K562 (cell line): ENCODE data around the gene THRSP. TPM values are rescaled to one million over a fixed set of nuclear protein-coding genes. Genes with fewer than 3 reads are reported as not detected.

ENCODE experiments used
- ATF1 ChIP-seq, 2 experiments: fragments of 450-650 bp in 1 of 2; IDR thresholded peaks; 2 replicates each; pipeline ENCODE4 v1.6.1; 2016; ENCODE audit warnings: missing compliant biosample characterization in 1 of 2, missing genetic modification characterization in 1 of 2
- BRCA1 ChIP-seq, 2 experiments: fragments of 450-650 bp in 1 of 2; sonication (generic) in 1 of 2; formaldehyde crosslinking in 1 of 2; IDR thresholded peaks; 2 replicates each; pipeline versions ENCODE4 v1.5.0 to v1.6.1; 2017 to 2020; ENCODE audit warnings: mild to moderate bottlenecking in 1 of 2, missing genetic modification reagents in 1 of 2
- EHMT2 ChIP-seq: fragments of 450-650 bp; IDR thresholded peaks from 2 replicates; pipeline ENCODE4 v1.6.1; 2018; ENCODE audit warnings: antibody characterized with exemption
- ETS2 ChIP-seq: IDR thresholded peaks from 2 replicates; pipeline ENCODE4 v1.6.1; 2016; ENCODE audit warnings: borderline replicate concordance, missing genetic modification characterization, mild to moderate bottlenecking, moderate library complexity, missing compliant biosample characterization; ENCODE audit not compliant: poor library complexity, severe bottlenecking
- GABPA ChIP-seq: fragments of 200-800 bp; sonication (Bioruptor generic); conservative IDR thresholded peaks from 2 replicates; pipeline ENCODE4 v1.6.1; 2016; ENCODE audit warnings: low read depth, missing genetic modification characterization, missing compliant biosample characterization
- L3MBTL2 ChIP-seq: fragments of 450-650 bp; IDR thresholded peaks from 2 replicates; pipeline ENCODE4 v1.6.1; 2016; ENCODE audit warnings: mild to moderate bottlenecking, moderate library complexity
- MCM2 ChIP-seq: fragments of 450-650 bp; IDR thresholded peaks from 2 replicates; pipeline ENCODE4 v1.6.1; 2017; ENCODE audit warnings: low read depth, mild to moderate bottlenecking
- NR2F6 ChIP-seq: fragments of 450-650 bp; formaldehyde crosslinking; IDR thresholded peaks from 2 replicates; pipeline ENCODE4 v1.4.0; 2020; ENCODE audit warnings: mild to moderate bottlenecking
- PHB ChIP-seq: fragments of 250-450 bp; sonication (Bioruptor Pico); IDR thresholded peaks from 2 replicates; pipeline ENCODE4 v1.5.0; 2021
- USF1 ChIP-seq: sonication (generic); formaldehyde crosslinking; IDR thresholded peaks from 2 replicates; pipeline ENCODE4 v1.9.0; 2022; ENCODE audit warnings: mild to moderate bottlenecking, missing genetic modification reagents
- XRCC5 ChIP-seq: fragments of 200-400 bp; formaldehyde crosslinking; IDR thresholded peaks from 2 replicates; pipeline ENCODE4 v1.6.1; 2017; ENCODE audit warnings: low read depth, mild to moderate bottlenecking, low read length
- YBX1 ChIP-seq: fragments of 450-650 bp; IDR thresholded peaks from 2 replicates; pipeline ENCODE4 v1.7.1; 2016; ENCODE audit warnings: mild to moderate bottlenecking
- ZNF23 ChIP-seq: fragments of 250-450 bp; sonication (Bioruptor Pico); IDR thresholded peaks from 2 replicates; pipeline ENCODE4 v1.4.0; 2020; ENCODE audit warnings: mild to moderate bottlenecking
- polyA plus RNA-seq, 8 experiments: library from polyadenylated mRNA; depleted of rRNA in 4 of 8; stranded (reverse) in 5 of 8; unstranded in 3 of 8; fragments of >200 nt; fragmentation: Nextera tagmentation in 2 of 8; fragmentation: Illumina TruSeq in 1 of 8; extraction: Ambion mirVana in 2 of 8; extraction: Trizol in 1 of 8; gene quantifications; 2 replicates each; pipeline versions ENCODE4 v1.2.1 to v1.2.3, GENCODE V29; 2011 to 2014; ENCODE audit warnings: inconsistent platforms in 1 of 8, missing spikeins in 1 of 8
- total RNA-seq, 7 experiments: library from RNA; depleted of rRNA in 6 of 7; stranded (reverse); fragments of >200 nt in 6 of 7; fragmentation: Illumina TruSeq in 2 of 7; extraction: Trizol in 2 of 7; gene quantifications; 2 replicates each; pipeline versions ENCODE4 v1.2.1 to v1.2.3, GENCODE V29; 2011 to 2021; ENCODE audit warnings: low replicate concordance in 1 of 7
- TF ChIP-seq, protein P1 (sequence below): fragments of 250-450 bp; sonication (Bioruptor Pico); IDR thresholded peaks from 2 replicates; pipeline ENCODE4 v1.8.0; 2022; ENCODE audit warnings: moderate library complexity, mild to moderate bottlenecking, inconsistent platforms
- TF ChIP-seq, protein P2 (sequence below): fragments of 250-450 bp; sonication (Bioruptor Pico); IDR thresholded peaks from 2 replicates; pipeline ENCODE4 v1.4.0; 2020; ENCODE audit warnings: borderline replicate concordance
- TF ChIP-seq, protein P3 (sequence below): sonication (generic); formaldehyde crosslinking; IDR thresholded peaks from 2 replicates; pipeline ENCODE4 v1.8.1; 2023; ENCODE audit warnings: mild to moderate bottlenecking, missing genetic modification reagents
- TF ChIP-seq, protein P4 (sequence below): fragments of 450-650 bp; IDR thresholded peaks from 2 replicates; pipeline ENCODE4 v1.6.1; 2016; ENCODE audit warnings: antibody characterized with exemption

The THRSP gene
- total and polyA plus RNA-seq, 9 of the 15 experiments (the other 6 are each of a cell fraction or from before 2014, with no cell fraction given), result 0.23 to 0.56 (median 0.31) TPM; not detected in 2

DNA sequence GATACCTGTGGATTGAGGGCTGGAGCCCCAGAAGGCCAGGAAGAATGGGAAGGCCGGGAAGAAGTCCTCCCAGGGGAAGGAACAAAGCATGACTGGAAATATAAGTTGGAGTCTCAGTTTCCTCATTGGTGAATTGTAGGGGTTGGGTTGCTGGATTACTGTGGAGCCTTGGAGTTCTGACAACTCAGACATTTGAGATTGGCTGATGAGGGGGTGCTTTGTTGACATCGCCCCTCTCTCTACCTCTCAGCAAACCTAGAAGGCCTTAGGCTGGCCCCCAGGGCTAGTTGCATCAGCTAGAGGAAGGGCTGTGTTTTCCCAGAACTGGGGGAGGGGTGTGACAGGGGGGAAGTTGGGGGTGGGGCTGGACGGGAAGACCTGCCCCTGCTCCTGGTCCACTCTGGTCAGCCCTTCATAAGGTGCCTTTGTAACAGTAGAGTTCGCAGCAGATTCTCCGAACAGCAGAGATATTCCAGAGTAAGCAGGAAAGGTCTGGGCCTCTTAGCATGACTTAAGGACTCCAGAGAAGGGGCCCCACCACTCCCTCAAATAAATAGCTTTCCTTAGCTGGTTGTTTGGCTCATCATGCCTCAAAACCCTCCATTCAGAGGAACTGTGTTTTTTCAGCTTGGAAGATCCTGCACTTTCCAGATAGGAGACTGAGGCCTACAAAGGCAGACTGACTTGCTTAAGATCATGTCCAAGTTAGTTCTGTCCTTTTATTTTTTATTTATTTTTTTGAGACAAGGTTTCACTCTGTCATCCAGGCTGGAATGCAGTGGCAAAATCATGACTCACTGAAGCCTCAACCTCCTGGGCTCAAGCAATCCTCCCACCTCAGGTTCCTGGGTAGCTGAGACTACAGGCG is 12.5 kb upstream of the THRSP start (continued):
- TF ChIP-seq XRCC5, result no peak
- TF ChIP-seq, protein P1, sequence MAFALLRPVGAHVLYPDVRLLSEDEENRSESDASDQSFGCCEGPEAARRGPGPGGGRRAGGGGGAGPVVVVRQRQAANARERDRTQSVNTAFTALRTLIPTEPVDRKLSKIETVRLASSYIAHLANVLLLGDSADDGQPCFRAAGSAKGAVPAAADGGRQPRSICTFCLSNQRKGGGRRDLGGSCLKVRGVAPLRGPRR (CRISPR knock-in tag), result 0 out of 2 replicates have a peak, but pooled peaks have one; percentile 34
- TF ChIP-seq YBX1, result no peak
- TF ChIP-seq USF1, result no peak
- TF ChIP-seq ATF1 (CRISPR knock-in tag; IDR thresholded peaks at IDR 0.05), result no peak
- TF ChIP-seq ATF1 (tag; IDR thresholded peaks at IDR 0.05), result no peak
- no peak for TF ChIP-seq MCM2
- TF ChIP-seq, protein P2, sequence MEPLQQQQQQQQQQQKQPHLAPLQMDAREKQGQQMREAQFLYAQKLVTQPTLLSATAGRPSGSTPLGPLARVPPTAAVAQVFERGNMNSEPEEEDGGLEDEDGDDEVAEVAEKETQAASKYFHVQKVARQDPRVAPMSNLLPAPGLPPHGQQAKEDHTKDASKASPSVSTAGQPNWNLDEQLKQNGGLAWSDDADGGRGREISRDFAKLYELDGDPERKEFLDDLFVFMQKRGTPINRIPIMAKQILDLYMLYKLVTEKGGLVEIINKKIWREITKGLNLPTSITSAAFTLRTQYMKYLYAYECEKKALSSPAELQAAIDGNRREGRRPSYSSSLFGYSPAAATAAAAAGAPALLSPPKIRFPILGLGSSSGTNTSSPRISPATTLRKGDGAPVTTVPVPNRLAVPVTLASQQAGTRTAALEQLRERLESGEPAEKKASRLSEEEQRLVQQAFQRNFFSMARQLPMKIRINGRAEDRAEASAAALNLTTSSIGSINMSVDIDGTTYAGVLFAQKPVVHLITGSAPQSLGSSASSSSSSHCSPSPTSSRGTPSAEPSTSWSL (CRISPR knock-in tag), result no peak
- TF ChIP-seq, protein P3, sequence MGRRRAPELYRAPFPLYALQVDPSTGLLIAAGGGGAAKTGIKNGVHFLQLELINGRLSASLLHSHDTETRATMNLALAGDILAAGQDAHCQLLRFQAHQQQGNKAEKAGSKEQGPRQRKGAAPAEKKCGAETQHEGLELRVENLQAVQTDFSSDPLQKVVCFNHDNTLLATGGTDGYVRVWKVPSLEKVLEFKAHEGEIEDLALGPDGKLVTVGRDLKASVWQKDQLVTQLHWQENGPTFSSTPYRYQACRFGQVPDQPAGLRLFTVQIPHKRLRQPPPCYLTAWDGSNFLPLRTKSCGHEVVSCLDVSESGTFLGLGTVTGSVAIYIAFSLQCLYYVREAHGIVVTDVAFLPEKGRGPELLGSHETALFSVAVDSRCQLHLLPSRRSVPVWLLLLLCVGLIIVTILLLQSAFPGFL (CRISPR knock-in tag), result no peak
- TF ChIP-seq, protein P4, sequence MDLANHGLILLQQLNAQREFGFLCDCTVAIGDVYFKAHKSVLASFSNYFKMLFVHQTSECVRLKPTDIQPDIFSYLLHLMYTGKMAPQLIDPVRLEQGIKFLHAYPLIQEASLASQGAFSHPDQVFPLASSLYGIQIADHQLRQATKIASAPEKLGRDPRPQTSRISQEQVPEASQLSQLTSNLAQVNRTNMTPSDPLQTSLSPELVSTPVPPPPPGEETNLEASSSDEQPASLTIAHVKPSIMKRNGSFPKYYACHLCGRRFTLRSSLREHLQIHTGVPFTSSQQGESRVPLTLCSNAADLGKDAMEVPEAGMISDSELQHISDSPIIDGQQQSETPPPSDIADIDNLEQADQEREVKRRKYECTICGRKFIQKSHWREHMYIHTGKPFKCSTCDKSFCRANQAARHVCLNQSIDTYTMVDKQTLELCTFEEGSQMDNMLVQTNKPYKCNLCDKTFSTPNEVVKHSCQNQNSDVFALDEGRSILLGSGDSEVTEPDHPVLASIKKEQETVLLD, result no peak; the same call in 1 of the 2 replicates
- TF ChIP-seq BRCA1 (IDR thresholded peaks at IDR 0.05), result no peak
- no peak for TF ChIP-seq BRCA1 (CRISPR knock-in tag; IDR thresholded peaks at IDR 0.05)
- TF ChIP-seq ZNF23 (CRISPR knock-in tag), result peak; percentile 17; the same call in 1 of the 2 replicates
- no peak for TF ChIP-seq ETS2
- TF ChIP-seq EHMT2, result 0 out of 2 replicates have a peak, but pooled peaks have one; percentile 53
- 0 out of 2 replicates have a peak, but pooled peaks have one; percentile 24 for TF ChIP-seq GABPA
- TF ChIP-seq PHB (CRISPR knock-in tag), result no peak
- peak; percentile 55; the same call in 1 of the 2 replicates for TF ChIP-seq L3MBTL2
- no peak for TF ChIP-seq NR2F6 (CRISPR knock-in tag)
